ENCODE measurements around the gene LRRC32. TPM values are rescaled to one million over a fixed set of nuclear protein-coding genes. Genes with fewer than 3 reads are reported as not detected.

Gene LRRC32
- total RNA-seq, 1 donor from 2014 or later: 24.4 TPM

- Mint-ChIP-seq H3K27ac (ENCODE audit: unreplicated experiment) (no peak overlapping the region), H3K4me3 (ENCODE audit: unreplicated experiment) (no peak overlapping the region), H3K27me3 (ENCODE audit: low read depth, unreplicated experiment) (peaks cover 60% of the 10 kb centered on the region)
Measured at GRCh38 chr11:76661306-76661751, 9.2 kb downstream of the LRRC32 start.

GRCh38 chr11:76660533-76661305 is 9.8 kb downstream of the LRRC32 start:
- Histone ChIP-seq H3K79me2 (ENCODE audit: insufficient read depth, low read length) (no peaks in the 10 kb centered on the region), H3K27ac (ENCODE audit: low read depth, low read length) (no peak overlapping the region), H3K9ac (ENCODE audit: low read length) (no peak overlapping the region), H3K4me2 (ENCODE audit: low read length) (no peak overlapping the region), H3K36me3 (ENCODE audit: insufficient read depth, low read length) (no peaks in the 10 kb centered on the region), H2AFZ (ENCODE audit: low read depth, low read length) (no peak overlapping the region), H4K20me1 (ENCODE audit: insufficient read depth, low read length) (no peaks in the 10 kb centered on the region), H3K9me3 (ENCODE audit: insufficient read depth, low read depth, low read length) (no peaks in the 10 kb centered on the region), H3K4me3 (ENCODE audit: insufficient read depth, low read depth, low read length) (no peak overlapping the region), H3K27me3 (ENCODE audit: insufficient read depth, low read length) (no peaks in the 10 kb centered on the region), H3K4me1 (ENCODE audit: insufficient read depth, low read length) (peaks cover 5% of the 10 kb centered on the region)
- H3K27ac Mint-ChIP-seq (ENCODE audit: unreplicated experiment): no peak overlapping the region
- DNase-seq (ENCODE audit: low read depth) (no peak), FAIRE-seq (no peak)
- H3K36me3 Mint-ChIP-seq (ENCODE audit: low read depth, unreplicated experiment): peaks cover 37% of the 10 kb centered on the region
- no peak overlapping the region for H3K4me3 Mint-ChIP-seq (ENCODE audit: unreplicated experiment)
- H3K4me1 Mint-ChIP-seq (ENCODE audit: low read depth, unreplicated experiment): peaks cover 3% of the 10 kb centered on the region
- TF ChIP-seq CTCF (IDR thresholded peaks at IDR 0.05; ENCODE audit: insufficient read depth, low read depth, low read length) (no peak), EZH2 (IDR thresholded peaks at IDR 0.05; ENCODE audit: insufficient read depth, low read length) (no peak)
- peaks cover 60% of the 10 kb centered on the region for H3K27me3 Mint-ChIP-seq (ENCODE audit: low read depth, unreplicated experiment)
- H3K9me3 Mint-ChIP-seq (ENCODE audit: unreplicated experiment): peaks cover 2% of the 10 kb centered on the region

More at GRCh38 chr11:76661306-76661751, 9.2 kb downstream of the LRRC32 start:
- Histone ChIP-seq H3K9me3 (ENCODE audit: insufficient read depth, low read depth, low read length) (no peaks in the 10 kb centered on the region), H3K4me3 (ENCODE audit: insufficient read depth, low read depth, low read length) (no peak overlapping the region), H3K36me3 (ENCODE audit: insufficient read depth, low read length) (no peaks in the 10 kb centered on the region), H3K79me2 (ENCODE audit: insufficient read depth, low read length) (no peaks in the 10 kb centered on the region), H3K27me3 (ENCODE audit: insufficient read depth, low read length) (no peaks in the 10 kb centered on the region), H4K20me1 (ENCODE audit: insufficient read depth, low read length) (no peaks in the 10 kb centered on the region), H3K4me1 (ENCODE audit: insufficient read depth, low read length) (peaks cover 4% of the 10 kb centered on the region), H3K4me2 (ENCODE audit: low read length) (no peak overlapping the region), H3K9ac (ENCODE audit: low read length) (no peak overlapping the region), H2AFZ (ENCODE audit: low read depth, low read length) (no peak overlapping the region), H3K27ac (ENCODE audit: low read depth, low read length) (no peak overlapping the region)
- TF ChIP-seq CTCF (IDR thresholded peaks at IDR 0.05; ENCODE audit: insufficient read depth, low read depth, low read length) (no peak), EZH2 (IDR thresholded peaks at IDR 0.05; ENCODE audit: insufficient read depth, low read length) (no peak)
- peaks cover 37% of the 10 kb centered on the region for H3K36me3 Mint-ChIP-seq (ENCODE audit: low read depth, unreplicated experiment)
- peaks cover 2% of the 10 kb centered on the region for H3K9me3 Mint-ChIP-seq (ENCODE audit: unreplicated experiment)
- peaks cover 5% of the 10 kb centered on the region for H3K4me1 Mint-ChIP-seq (ENCODE audit: low read depth, unreplicated experiment)
- FAIRE-seq (no peak), DNase-seq (ENCODE audit: low read depth) (no peak)

Data from astrocyte (in vitro differentiated cells and primary cell).